ENCODE data around the gene VWA5B2.

Gene VWA5B2

GRCh38 chr3:184186184-184186901 is 43.0 kb upstream of the VWA5B2 start, which contains the start of gene ABCF3:
Gene ABCF3, plus strand, starts transcription at chr3:184186199. Its CDS starts 9 bp downstream, at chr3:184186208.
- H3K4me3 ChIP-seq (ENCODE audit: low read depth, low read length): peak within 1 kb of the TSS; percentile 69
- TF ChIP-seq, protein P1, sequence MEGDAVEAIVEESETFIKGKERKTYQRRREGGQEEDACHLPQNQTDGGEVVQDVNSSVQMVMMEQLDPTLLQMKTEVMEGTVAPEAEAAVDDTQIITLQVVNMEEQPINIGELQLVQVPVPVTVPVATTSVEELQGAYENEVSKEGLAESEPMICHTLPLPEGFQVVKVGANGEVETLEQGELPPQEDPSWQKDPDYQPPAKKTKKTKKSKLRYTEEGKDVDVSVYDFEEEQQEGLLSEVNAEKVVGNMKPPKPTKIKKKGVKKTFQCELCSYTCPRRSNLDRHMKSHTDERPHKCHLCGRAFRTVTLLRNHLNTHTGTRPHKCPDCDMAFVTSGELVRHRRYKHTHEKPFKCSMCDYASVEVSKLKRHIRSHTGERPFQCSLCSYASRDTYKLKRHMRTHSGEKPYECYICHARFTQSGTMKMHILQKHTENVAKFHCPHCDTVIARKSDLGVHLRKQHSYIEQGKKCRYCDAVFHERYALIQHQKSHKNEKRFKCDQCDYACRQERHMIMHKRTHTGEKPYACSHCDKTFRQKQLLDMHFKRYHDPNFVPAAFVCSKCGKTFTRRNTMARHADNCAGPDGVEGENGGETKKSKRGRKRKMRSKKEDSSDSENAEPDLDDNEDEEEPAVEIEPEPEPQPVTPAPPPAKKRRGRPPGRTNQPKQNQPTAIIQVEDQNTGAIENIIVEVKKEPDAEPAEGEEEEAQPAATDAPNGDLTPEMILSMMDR (IDR thresholded peaks at IDR 0.05; ENCODE audit: insufficient read depth, low read depth, low read length, missing control alignments): no peak
- DNase-seq (ENCODE audit: low read depth): peak; percentile 38

- peak overlapping the region; percentile 69 for H3K4me3 ChIP-seq (ENCODE audit: low read depth, low read length)
- TF ChIP-seq, protein P1 (IDR thresholded peaks at IDR 0.05; ENCODE audit: insufficient read depth, low read depth, low read length, missing control alignments): no peak
- DNase-seq (ENCODE audit: low read depth): no peak
These were observed 42.5 kb upstream of the VWA5B2 start for GRCh38 chr3:184186902-184187207.

GRCh38 chr3:184188080-184188479 is 41.3 kb upstream of the VWA5B2 start:
- DNase-seq (ENCODE audit: low read depth): no peak
- H3K4me3 ChIP-seq (ENCODE audit: low read depth, low read length): no peak overlapping the region
- TF ChIP-seq, protein P1 (IDR thresholded peaks at IDR 0.05; ENCODE audit: insufficient read depth, low read depth, low read length, missing control alignments): no peak

- no peak for DNase-seq (ENCODE audit: low read depth)
- H3K4me3 ChIP-seq (ENCODE audit: low read depth, low read length): no peak overlapping the region
- TF ChIP-seq, protein P1 (IDR thresholded peaks at IDR 0.05; ENCODE audit: insufficient read depth, low read depth, low read length, missing control alignments): no peak
These were observed 40.0 kb upstream of the VWA5B2 start for GRCh38 chr3:184189421-184189820.

DNA sequence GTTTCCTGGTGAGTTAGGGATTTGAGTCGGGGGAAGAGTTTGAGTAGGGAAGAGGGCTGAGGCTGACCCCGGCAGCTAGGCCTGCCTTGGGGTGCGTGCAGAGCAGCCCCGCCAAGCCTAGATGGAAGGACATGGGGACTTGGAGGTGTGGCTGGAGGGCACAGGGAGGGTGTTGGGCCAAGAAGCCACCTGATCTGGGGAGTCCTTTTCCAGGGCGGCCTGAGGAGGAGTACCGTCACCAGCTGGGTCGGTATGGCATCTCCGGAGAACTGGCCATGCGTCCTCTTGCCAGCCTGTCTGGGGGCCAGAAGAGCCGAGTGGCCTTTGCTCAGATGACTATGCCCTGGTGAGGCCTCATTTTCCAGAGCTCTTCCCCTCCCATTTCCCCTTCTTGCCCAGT is 36.5 kb upstream of the VWA5B2 start:
- TF ChIP-seq, protein P1 (IDR thresholded peaks at IDR 0.05; ENCODE audit: insufficient read depth, low read depth, low read length, missing control alignments): no peak
- no peak overlapping the region for H3K4me3 ChIP-seq (ENCODE audit: low read depth, low read length)
- DNase-seq (ENCODE audit: low read depth): no peak

- TF ChIP-seq, protein P1 (IDR thresholded peaks at IDR 0.05; ENCODE audit: insufficient read depth, low read depth, low read length, missing control alignments): no peak
These were observed 35.3 kb upstream of the VWA5B2 start for GRCh38 chr3:184193991-184194539.

DNA sequence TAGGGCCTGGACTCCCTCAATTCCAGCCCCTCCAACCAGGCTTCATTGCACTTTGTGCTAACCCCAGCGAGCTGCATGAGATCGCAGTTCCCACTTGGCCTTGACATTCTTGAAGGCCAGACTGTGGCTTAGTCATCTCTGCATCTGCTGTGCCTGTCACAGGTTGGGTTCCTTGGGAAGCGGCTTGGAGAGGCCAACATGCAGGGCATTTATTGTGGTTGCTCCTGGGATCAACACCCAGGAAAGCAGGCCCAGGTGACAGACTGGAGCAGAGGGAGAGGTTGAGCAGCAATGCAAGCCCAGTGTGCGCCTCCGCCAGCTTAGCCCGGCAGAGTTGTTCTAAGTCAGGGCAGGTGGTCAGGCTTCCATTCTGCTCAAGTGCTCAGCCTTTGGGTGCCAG is 32.8 kb upstream of the VWA5B2 start:
- no peak for DNase-seq (ENCODE audit: low read depth)
- TF ChIP-seq, protein P1 (IDR thresholded peaks at IDR 0.05; ENCODE audit: insufficient read depth, low read depth, low read length, missing control alignments): no peak
- no peak overlapping the region for H3K4me3 ChIP-seq (ENCODE audit: low read depth, low read length)

More at GRCh38 chr3:184193991-184194539, 35.3 kb upstream of the VWA5B2 start:
- DNase-seq (ENCODE audit: low read depth): no peak
- H3K4me3 ChIP-seq (ENCODE audit: low read depth, low read length): no peak overlapping the region

All from GM12865 (cell line).